Activated effector memory CD4-positive, alpha-beta T cell treated with anti-CD3 and anti-CD28 coated beads, Interleukin-2, amount 50 U/mL, for 16 hours (primary cell): ENCODE measurements around the gene NCAM2.

ENCODE experiments used
- DNase-seq: peaks from one replicate; pipeline ENCODE4 v3.0.0-alpha.2; 2020

NCAM2 gene

DNA sequence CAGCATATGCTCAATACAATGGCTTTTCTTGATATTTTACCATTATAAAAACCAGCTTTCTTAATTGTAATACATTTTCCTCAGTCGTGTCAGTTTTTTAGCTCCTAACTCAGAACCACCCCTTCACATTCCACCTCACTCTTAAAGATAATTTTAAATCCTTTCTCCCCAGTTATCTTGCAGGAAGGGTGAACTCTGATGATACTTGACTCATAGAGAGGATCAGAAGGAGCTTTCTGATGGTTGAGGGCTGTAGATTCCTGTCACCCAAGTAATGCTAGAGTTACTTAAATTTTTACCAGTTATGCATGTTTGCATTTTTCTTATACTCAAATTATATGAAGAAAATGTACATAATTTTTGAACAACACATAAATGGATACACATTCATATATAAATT is 233.7 kb downstream of the NCAM2 start:
- no peak for DNase-seq

DNA sequence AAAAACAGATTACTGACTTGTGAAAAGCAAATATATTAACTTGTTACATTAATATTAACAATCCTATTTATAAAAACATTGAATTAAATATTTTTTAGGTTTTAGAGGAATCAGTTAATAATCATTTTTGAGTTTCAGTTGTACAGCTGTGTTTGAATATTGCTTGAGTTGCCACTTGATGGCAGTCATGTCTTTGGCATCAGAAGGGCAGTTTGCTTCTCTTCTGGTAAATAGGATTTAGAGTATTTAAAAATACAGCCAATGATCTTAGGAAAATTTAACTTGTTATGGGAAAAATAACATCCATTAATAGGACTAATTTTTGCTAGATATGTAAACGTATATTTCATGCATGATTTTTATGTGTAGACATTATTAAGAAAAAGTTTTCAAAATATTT is 234.1 kb downstream of the NCAM2 start:
- no peak for DNase-seq

DNA sequence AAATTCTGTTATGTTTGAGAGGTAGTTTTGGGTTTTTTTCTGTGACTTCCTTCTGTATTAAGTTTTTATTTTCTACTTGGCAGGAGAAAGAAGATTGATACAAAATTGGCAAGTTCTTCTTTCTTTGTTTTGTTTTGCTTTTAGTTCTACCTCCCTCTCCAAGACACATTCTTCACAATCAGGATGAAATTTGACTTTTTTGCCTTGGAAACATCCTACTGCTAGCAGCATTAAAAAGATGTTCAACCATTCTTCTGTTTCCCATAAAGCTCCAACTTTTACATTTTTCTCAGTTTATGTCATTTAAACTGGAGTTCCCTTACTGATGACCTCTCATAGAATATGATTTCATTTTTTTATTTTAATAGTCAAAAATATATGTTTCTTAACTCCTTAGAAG is 234.8 kb downstream of the NCAM2 start:
- DNase-seq: no peak

DNA sequence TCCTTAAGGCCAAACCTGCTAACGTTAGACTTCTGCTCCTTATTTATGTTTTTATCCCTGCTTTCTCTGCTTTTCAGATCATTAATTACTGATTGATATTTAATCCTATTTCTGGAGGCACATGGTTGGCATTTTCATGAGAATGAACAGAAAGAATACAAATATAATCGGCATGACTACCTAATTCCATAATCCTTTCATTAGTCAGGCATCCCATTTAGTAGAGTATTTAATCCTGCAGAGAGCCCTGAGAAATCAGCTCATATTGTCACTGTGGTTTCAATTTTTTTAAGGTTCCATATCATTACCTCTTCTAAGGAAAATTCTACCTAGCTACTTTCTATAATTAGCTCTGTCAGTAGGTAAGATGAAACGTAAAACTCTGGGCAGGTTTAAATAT is 238.8 kb downstream of the NCAM2 start:
- no peak for DNase-seq

DNA sequence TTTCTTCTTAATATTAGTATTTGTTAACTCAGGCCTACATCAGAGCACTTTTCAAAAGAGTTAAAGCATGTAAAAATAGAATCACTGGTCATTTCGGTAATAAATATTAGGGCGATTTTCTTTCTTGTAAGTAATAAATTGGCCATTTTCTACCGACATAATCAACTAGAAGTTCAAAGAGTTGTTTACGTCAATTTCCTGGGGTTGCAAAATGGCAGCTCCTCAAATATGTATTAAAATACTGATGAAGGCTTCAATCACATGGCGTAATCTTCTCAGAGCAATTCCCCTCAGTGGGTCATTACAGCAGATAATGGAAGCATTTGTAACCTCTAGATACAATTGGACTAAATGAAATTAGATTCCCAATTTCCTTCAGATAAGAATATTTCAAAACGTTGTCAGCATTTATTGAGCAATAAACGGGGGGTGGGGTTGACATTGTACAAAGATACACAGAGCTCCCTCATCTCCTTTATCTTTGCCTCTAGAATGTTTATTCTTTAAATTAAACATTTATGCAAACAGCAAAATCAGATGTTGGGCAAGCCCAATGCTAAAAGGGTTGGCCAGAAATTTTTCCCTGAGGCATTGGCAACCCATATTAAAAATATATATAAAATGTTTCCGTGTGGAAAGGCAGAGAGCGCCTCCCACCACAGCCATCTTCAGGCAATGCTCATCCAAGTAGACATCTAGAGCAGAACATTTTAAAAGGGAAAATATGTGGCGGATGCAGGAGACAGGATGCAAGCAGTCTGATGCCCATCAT is 240.6 kb downstream of the NCAM2 start:
- DNase-seq: no peak

DNA sequence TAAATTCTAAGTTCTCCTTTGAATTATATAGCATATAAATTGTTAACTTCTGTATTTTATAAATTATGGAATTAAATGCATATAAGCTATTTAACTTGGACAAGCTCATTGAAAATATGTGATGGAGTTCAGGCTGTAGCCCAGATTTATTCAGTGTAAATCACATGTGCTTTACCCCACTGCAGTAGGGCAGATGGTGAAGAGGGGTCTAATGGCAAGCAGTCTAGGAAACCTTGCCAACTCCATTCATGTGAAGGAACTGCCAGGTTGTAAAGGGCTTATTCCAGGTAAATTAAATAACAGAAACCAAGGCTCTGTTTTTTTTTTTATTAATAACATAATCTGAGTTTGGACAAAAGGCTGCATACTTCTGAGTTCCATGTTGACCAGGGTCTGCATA is 243.2 kb downstream of the NCAM2 start:
- no peak for DNase-seq

DNA sequence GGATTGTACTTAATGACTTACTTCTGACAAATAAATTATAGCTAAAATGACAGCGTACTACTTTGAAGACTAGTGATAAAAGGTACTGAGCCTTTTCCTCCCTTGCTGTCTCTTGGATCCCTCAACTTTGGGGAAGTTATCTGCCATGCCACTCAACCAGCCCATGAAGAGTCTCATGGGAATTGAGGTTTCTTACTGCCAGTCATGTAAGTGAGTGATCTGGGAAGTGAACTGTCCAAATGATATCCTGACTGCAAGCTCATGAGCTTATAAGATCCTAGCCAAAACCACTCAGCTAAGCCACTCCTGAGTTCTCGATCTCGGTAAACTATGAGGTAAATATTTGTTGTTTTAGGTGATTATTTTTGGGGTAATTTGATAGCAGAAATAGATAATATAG is 247.8 kb downstream of the NCAM2 start:
- no peak for DNase-seq

DNA sequence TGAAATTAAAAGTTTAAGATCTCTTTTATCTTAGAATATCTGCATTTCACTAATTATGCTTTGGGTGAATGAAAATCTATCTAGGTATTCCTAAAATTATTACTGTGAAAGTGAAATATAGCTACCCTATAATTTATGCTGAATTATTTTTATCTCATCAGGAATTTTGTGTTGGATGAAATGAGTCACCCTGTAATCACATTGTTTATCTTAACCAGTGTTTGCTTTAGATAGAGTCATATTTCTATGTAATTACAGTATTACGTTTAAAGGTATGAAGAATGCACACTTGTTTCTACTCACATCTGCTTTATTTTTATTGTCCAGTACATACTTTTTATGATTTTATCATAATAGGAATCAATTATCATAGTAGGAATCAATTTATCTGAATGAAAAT is 249.2 kb downstream of the NCAM2 start:
- no peak for DNase-seq

DNA sequence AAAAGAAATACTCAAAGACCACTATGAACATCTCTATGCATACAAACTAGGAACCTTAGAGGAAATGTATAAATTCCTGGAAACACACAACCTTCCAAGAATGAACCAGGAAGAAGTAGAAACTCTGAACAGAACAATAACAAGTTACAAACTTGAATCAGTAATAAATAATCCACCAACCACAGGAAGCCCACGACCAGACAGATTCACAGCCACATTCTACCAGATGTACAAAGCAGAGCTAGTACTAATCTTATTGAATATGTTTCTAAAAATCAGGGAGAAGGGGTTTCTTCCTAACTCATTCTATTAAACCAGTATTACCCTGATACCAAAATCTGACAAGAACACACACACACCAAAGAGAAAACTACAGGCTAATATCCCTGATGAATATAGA is 263.8 kb downstream of the NCAM2 start:
- no peak for DNase-seq

DNA sequence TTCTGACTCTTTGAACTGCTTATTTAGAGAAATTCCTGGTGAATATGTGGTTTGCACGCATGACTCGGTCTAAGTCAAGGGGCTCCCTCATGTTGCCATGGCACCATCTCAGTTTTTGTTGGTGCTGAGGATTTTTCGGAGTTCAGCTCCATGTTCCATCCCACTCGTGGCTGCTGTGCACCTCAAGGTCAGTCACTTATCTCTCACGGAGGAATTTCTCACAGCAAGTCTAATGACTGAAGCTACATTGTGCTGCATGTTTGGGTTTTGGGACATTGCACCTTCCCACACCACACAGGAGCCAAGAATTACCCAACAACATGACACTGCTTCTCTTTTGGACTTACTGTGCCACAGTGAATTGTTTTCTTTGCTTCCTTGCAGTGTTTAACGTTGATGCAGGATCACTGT is 269.9 kb downstream of the NCAM2 start:
- DNase-seq: no peak

DNA sequence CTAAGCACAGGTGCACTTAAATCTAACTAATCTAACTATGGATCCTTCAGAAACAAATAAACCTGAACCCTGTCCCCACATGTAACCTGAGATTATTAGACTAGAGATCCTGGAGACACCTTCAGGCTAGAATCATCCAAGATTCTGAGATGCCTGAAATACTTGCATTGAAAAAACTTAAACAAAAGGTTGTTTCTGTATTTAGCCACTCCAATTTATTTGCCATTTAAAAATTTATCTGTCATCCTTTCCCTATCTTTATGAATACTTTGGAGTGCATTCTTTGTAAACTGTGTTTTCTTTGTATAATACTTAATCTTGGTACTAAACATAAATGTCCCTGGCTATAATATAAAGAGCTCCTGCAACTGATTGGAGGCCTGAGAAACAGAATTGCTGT is 270.7 kb downstream of the NCAM2 start:
- no peak for DNase-seq

DNA sequence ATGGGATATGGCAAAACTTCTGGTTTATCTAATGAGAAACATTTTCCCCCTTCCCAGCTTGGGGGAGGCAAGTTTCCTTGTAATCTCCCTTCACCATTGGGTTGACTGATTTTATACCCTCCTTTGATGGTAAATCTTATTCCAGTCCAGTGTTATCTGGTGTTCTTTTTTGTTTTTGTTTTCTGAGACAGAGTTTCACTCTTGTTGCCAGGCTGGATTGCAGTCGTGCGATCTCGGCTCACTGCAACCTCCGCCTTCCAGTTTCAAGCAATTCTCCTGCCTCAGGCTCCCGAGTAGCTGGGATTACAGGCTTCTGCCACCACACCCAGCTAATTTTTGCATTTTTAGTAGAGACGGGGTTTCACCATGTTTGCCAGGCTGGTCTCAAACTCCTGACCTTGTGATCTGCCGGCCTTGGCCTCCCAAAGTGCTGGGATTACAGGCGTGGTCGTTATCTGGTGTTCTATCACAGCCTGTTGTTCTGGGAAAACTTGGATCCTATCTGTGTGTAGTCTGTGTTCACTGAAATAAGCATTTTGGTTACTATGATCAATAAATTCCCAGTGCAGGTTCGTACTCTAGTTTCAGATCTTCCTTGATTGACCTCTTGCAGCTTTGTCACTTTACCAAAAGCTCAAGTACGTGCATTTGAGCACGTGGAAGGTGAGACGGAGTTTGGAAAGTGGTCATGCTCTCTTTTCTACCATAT is 281.1 kb downstream of the NCAM2 start:
- no peak for DNase-seq

DNA sequence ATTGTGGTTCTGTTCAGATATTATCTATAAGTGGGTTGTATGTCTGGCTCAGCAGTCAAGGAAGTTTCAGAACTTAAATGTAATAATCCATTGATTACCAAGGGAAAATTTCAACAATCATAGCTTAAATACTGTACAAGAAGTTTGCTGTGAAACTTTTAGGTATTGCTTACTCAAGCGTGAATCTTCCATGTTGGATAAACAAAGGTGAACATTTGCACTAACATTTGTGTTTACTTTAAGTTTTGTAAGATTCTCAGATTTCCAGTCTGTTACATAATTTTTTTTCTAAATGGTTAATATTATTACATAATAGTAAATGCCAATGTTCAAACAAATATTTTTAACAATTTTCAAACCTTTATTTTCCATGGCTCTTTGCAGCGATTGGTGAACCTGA is 285.6 kb downstream of the NCAM2 start:
- DNase-seq: no peak

DNA sequence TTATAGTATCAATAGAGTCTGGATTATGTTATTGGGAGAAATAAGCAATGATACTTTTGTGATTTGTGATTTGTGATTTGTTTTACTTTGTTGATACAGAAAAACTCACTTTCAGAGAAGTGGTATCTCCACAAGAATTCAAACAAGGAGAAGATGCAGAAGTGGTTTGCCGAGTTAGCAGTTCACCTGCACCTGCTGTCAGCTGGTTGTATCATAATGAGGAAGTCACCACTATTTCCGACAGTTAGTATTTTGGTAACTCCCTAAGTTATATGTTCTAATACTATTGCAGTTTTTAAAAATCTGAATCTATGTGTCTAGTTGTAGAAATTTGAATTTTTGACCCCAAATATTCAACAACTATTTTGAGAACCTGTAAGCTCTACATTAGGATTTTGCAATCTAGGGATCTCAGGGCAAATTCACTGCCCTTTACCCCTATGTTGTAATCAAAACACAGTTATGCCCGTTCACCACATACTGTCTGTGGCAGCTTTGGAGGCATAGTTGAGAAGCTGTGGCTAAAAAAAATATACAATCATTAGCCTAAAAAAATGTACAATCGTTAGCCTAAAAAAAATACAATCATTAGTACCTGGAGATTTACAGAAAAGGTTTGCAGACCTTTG is 288.1 kb downstream of the NCAM2 start:
- DNase-seq: no peak

DNA sequence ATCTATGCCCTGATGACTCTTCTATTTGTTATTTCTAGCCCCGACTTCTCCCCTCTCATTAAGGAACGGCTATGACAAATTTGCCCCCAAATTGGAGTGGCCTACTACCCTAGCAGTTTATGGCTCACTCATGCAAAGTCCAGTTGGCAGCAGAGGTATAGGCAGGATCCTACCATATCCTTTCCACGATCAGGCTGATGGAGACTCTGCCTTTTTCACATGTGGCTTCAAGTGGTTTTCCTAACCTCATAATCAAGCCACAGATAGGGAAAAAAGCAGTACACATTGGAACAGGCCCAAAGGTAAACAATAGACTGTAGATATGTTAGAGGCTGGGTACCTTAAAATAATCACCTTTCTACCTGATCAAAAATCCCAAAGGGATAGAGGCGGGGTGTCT is 292.5 kb downstream of the NCAM2 start:
- DNase-seq: no peak

DNA sequence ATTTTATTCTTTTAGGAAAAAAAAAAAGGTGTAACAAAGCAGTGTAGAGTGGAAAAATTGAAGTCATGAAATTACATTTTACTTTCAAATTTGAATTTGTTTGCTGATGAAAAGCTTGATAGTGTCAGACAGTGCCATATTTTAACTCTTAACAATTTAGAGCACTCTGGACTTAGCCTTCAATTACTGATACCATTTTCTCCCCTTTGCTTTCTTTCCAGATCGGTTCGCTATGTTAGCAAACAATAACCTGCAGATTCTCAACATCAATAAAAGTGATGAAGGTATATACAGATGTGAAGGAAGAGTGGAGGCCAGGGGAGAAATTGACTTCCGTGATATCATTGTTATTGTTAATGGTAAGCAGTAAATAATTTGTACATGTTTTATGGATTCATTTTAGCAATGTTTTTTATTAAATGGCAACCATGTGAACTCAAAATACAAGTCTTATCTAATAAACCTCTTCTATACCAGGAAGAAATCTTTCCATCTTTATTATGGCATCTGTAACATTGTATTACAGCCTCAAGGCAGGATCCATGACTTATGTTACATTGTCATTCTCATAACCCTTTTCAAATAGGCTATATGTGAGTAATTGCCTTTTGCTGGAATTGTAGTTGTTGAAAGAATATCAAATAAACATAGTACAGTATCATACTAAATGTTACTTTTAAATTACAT is 293.8 kb downstream of the NCAM2 start:
- DNase-seq: no peak

DNA sequence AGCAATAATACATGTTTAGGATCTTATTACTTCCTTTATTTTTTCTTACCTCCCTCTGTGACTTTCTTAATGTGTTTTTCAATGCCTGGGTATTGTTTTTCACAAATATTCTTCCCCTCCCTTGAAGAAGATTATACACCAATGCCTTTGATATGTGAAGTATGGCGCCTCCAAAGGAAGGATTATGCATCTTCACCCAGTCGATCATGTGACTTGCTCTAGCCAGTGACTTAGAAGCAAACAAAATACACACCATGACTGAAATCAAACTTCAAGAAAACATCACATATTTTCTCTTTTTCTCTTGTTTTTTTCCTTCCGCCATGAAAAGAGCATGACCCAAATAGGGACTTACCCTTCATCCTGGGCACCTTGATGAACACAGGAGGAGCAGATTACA is 297.1 kb downstream of the NCAM2 start:
- DNase-seq: no peak

DNA sequence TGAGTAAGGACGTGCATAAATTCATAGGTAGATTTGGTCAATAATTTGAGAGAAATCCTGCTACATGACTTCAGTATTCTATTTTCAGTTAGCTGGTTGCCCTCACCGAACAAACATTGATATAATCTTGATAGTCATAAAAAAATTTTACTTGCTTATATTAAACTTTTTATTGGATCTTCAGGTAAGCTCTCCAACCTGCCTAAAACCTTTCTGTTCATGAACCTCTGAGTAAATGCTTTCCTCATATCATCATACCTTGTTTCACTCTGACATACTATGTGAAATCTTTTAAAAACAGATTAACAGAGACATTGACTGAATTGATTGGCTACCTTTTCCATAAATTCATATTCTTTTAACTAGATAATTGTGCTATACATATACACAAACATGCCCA is 299.0 kb downstream of the NCAM2 start:
- no peak for DNase-seq

DNA sequence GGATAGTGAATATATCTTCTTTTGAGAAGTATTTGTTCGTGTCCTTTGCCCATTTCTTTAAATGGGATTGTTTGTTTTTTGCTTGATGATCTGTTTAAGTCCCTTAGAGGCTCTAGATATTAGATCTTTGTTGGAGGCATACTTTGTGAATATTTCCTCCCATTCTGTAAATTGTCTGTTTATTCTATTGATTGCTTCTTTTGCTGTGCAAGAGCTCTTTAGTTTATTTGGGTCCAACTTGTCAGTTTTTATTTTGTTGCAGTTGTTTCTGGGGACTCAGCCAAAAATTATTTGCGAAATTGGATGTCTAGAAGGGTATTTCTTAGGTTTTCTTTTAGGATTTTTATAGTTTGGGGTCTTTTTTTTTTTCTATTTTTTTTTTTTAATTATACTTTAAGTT is 302.8 kb downstream of the NCAM2 start:
- no peak for DNase-seq

DNA sequence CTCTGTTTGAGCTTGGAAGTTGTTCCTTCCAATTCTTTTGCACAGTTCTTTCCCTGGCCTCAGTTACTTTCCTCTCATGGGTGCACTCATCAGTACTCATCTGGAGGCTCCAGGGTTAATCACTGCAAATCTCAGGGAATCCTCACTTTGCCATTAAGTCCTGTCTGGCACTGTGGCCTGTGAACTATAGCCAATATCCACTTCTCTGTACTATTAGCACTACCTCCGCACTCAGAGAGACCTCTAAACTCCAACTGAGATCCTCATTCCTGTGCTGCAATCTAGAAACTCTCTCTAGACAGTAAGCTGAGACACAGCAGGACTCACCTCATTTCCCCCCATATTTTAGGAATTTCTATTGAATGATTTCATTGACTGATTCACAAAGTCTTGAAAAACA is 311.3 kb downstream of the NCAM2 start:
- no peak for DNase-seq

DNA sequence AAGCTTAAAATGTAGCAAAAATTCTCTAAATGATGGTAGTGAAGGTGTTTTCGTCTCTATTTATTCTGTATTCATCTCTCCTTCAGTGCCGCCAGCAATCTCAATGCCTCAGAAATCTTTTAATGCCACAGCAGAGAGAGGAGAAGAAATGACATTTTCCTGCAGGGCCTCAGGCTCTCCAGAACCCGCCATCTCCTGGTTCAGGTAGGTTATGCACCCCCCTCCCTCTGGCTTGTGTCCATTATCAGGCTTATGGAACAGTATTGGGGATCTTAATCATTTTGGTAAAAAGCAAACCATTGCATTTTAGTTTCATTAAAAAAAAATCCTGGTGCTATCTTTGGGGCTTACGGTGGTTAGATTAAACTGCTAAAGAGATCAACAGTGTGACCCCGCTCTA is 326.1 kb downstream of the NCAM2 start:
- no peak for DNase-seq

DNA sequence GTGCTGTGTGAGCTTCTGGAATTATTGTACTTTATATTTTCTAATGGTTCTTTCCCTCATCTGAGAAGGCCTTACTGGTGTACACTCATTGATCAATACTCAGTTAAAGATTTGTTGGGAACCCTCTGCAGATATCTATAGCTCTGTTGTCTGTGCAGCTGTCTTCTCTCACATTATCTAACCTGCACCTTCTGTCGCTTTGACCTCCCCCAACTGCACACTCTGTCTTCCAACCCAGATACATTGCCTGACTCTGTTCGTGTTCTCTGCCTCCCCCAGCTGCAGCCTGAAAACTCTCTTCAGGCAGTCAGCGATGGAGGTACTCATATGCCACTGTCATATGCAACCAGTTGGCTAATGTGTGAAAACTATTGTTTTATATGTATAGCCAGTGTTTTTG is 334.3 kb downstream of the NCAM2 start:
- DNase-seq: no peak

DNA sequence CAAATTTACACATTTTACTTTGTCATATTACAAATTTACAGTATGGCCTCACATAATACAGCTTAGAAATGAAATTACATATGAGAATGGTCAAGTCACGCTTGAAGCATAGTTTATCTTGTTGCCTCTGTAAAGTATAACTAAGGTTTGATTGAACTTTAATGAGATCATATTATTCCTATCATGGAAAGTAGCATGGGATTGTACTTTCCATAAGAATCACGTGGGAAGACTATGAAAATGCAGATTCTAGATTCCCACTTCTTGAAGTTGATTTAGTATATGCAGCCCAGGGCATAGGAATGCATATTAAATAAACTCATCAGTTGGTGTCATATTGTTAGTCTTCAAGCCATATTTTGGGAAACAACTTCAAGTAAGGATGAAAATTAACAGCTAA is 342.8 kb downstream of the NCAM2 start:
- DNase-seq: no peak

DNA sequence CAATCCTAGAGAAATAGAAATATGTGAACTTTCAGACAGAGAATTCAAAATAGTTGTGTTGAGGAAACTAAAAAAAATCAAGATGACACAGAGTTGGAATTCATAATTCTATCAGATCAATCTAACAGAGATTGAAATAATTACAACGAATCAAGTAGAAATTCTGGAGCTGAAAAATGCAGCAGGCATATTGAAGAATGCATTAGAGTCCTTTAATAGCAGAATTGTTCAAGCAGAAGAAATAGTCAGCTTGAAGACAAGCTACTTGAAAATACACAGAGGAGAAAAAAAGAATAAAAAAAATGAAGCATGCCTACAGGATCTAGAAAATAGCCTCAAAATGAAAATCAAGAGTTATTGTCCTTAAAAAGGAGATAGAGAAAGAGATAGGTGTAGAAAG is 347.1 kb downstream of the NCAM2 start:
- no peak for DNase-seq
